Measurements from ENCODE around the gene OR6K3. TPM values are rescaled to one million over a fixed set of nuclear protein-coding genes. Genes with fewer than 3 reads are reported as not detected.
"Not testable (repeated sequence)": the region's sequence is repeated elsewhere in the genome, so short reads cannot be mapped to it uniquely, and the experiment has no call there.

Gene OR6K3, protein sequence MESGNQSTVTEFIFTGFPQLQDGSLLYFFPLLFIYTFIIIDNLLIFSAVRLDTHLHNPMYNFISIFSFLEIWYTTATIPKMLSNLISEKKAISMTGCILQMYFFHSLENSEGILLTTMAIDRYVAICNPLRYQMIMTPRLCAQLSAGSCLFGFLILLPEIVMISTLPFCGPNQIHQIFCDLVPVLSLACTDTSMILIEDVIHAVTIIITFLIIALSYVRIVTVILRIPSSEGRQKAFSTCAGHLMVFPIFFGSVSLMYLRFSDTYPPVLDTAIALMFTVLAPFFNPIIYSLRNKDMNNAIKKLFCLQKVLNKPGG
- total RNA-seq, result not detected

DNA sequence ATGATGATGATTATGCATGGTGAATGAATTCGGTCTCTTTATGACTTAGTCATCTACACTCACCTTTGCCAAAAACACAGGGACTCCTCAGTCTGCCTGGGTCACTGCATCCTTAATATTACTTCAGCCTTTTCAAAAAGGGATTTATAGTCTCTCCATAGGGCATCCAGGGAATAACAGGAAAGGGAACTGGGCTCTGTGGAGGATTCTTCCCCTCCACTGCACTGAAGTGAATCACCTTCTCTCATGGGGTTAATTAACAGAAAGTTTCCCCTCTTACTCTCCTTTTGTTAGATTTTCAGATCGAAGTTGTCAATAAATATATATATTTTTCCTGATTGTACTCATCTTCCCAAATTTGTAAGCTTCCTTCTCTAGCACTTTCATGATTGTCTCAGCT lies at the start of gene OR6K3:
Gene OR6K3 (minus strand): TSS at position 101 of the 400 bp plus-strand sequence. CDS start 2,605 bp downstream, outside the sequence.
- no peak for DNase-seq

DNA sequence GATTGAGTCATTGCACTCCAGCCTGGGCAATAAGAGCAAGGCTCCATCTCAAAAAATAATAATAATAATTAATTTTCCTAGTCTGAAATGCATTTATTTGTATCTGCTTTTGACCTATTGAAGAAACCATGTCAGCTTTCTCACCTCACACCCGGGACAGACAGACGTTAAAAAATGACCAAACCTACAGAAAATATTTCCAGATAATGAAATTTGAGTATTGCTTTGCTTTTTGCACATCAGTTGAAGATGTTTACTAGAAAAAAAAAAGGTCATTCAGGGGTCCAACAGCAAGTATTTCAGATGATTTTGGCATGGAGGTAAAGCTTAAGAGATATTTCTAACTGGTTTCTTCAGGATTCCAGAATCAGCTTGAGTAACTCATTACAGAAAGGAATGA lies 33.9 kb upstream of the OR6K3 start, which contains the start of gene OR6K6:
Gene OR6K6 (plus strand): TSS at position 301 of the 400 bp plus-strand sequence. CDS start 168 bp downstream, outside the sequence.
- no peak for DNase-seq

DNA sequence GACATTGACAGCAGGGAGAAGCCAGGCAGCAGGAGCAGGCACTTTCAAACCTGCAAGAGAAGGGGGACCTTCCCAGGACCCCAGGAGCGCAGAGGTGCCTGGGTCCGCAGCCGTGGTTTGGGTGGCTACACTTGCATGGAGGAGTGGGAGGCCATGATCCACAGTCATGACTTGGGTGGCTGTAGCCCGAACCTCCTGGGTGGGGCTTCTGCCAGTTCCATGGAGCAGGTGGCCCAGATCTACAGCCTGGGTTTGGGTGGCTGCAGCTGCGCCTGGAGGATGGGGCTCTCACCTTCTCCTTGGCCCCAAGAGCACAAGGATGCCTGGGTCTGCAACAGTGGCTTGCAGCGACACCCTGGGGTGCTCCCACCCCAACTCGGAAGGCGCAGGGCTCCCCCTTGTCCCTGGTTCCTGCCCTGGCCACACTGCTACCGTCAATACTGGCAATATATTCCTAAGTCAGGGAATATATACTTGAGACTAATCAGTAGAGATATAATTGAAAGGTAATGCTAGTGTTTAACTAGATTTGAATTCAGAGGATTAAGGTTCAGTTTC lies 31.7 kb upstream of the OR6K3 start:
- no peak for DNase-seq

DNA sequence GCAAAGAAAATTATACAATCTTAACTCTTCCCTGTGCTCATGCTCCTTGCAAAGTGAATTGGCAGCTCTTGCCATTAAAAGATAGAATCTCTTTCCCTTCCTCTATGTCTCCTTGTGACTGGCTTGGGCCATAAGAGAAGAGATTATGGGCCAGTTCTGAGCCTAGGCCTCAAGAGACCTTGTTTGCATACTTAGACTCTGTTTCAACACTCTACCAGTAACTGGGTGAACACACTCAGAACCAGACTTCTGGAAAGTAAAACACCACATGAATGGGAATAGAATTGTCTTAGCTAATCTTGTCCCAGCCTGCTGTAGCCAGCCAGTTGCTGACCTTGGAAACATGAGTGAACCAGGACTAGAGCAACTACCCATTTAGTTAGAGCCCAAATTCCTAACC lies 15.3 kb upstream of the OR6K3 start:
- no peak for DNase-seq

DNA sequence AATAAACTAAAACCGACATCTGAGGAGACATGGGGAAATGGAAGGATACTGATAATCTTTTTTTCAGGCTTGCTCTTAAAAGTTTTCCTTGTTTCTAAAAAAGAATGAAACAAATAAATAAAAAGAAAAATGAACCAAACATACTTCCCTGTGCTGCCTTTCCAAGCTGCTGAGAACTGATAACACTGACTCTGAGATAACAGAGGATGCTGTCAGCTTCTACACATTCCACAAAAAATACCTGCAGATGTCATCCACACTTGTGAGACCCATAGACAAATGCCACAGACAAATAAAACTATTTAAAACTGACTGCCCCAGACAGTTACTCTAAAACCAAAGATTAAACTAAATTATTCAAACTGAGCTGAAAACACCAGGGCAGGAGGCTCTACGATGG lies 12.0 kb upstream of the OR6K3 start:
- DNase-seq, result no peak

DNA sequence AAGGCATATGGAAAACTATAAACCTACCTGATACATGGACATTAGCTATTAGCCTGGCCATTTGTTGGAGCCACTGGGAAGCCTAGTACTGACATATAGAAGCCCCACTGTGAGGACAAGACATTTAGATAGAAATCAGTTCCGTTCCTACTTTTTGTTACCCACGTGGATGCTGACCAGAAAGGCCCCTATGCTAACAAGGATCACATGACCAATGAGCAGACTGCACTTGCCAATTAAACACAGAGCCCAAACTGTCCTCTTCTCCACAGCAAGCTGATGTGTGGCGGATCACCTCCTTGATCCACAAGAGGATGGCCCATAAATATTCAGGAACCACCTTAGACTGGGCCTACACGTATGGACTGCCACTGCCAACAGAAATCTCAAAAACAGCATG lies 11.2 kb upstream of the OR6K3 start:
- no peak for DNase-seq

DNA sequence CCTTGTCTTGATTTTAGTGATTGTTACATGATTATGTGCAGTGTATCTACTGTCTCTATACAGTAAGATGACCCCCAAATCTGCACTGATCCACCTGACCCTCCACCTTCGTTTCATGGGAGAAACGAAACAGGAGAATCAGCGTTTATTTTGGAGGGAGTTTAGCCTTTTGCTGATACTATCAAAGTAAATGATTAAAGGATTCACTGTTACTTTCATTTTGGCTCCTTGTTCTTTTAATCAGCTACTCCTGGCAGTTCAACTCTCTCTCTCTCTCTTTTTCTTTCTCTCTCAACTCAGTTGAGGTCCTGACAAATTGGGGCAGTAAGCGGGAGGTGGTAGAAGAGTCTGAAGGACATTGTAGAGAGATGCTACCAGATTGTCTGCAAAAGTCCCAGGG lies 9.9 kb upstream of the OR6K3 start:
- DNase-seq, result no peak

DNA sequence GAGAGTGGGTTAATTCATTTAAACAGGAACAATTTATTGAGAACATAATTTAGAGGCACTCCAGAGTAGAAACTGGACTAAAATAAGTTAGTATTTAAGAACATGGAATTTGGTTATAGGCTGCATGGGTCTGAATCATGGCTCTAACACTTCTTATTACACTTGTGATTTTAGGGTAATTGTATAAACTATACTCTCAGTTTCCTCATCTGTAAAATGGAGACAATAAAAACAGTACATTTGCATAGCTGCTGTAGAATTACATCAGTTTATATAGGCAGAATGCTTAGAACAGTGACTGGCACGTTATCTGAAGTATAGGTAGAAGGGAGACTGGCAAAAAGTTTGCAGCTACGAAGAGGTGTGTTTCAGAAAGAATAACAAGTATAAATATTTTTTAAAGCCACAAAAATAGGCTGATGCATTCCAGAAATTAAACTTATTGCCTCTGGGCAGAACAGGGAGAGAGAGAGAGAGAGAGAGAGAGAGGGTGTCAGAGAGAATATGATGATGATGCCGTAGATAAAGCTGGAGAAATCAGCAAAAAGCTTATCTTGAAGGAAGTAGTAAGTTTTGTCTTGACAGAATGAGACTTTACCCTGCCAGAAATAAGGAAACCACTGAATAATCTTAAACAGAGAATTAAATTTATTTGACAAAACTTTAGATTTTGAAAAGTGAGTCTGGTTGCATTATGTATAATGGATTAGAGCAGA lies 8.1 kb upstream of the OR6K3 start:
- DNase-seq, result no peak

DNA sequence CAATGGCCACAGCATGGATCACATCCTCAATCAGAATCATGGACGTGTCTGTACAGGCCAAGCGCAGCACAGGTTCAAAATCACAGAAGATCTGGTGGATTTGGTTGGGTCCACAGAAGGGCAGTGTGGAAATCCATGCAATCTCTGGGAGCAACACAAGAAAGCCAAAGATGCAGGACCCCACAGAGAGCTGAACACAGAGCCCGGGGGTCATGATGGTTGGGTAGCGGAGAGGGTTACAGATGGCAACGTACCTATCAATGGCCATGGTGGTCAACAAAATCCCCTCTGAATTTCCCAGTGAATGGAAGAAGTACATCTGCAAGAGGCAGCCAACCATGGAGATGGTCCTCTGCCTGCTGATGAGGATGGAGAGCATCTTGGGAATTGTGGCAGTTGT lies 3.9 kb upstream of the OR6K3 start:
- DNase-seq, result no peak

DNA sequence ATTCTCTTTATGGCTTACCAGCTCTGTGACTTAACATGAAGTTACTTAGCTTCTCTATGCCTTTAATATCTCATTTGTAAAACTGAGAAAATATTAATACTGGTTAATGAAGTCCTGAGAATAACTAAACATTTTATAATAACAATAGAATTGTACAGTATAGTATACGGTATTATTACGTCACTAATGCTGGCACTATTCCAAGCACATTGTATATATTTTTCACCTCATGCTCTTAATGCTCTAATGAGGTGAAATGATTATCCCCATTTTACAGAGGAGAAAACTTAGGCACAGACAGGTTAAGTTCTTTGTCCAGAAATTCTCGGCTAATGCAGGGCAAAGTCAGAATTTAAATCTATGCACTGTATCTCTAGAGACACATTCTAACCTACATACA lies 856 bp downstream of the OR6K3 start:
- DNase-seq, result no peak

DNA sequence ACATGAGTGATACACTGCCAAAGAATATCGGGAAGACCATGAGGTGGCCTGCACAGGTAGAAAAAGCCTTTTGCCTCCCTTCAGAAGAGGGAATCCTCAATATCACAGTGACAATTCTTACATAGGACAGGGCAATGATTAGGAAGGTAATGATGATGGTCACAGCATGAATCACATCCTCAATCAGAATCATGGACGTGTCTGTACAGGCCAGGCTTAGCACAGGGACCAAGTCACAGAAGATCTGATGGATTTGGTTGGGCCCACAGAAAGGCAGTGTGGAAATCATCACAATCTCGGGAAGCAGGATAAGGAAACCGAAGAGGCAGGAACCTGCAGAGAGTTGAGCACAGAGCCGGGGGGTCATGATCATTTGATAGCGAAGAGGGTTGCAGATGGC lies 3.2 kb downstream of the OR6K3 start:
- DNase-seq, result no peak

DNA sequence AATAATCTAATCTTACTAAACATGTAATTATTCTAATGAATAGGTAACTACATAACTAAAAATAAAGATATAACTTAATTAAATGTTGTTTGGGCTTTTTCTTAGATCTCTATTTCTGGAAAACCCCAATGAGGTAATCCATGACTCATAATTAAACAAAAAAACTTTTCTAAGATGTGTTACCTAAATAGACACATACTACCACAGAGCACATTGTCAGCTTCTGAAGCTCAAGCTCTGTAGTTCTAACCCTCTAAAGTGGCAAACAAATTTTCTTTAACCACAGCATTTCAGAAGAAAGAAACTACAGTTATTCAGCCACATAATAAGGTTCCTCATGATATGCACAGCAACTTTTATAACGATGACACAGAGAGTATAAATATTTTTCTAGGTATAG lies 4.2 kb downstream of the OR6K3 start:
- DNase-seq, result no peak

DNA sequence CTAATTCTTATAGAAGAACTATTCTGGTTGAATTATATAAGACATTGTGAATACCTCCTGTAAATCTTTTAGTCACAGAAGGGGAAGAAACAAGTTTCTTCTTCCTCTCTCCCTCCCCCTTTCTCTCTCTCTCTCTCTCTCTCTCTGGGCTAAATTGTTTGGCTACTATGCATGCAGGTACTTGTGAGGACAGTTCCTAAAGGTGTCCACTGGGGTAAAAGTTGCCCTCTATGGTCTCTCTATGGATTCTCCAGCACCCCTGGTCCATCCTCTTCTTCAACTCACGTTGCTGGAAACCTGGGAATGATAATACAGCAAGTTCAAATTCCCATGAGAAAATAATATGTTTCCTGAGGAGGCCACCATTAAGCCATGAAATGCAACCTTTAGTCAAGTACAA lies 5.8 kb downstream of the OR6K3 start:
- DNase-seq, result no peak

DNA sequence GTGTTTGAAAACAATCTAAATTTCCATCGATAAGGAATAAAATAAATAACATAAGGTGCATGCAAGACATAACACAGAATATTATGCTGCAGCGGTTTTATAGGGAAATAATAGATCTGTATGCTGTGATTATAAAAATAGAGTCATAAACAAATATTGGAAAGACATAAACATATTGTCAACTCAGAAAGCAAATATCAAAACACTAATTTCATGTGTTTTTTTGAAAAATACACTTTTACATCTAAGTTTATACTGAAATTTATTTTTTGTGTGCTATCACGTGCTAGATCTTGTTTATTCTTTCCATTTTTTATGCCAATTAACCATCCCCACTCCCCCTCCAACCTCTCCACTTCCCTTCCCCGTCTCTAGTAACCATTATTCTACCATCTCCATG lies 9.4 kb downstream of the OR6K3 start:
- no peak for DNase-seq

DNA sequence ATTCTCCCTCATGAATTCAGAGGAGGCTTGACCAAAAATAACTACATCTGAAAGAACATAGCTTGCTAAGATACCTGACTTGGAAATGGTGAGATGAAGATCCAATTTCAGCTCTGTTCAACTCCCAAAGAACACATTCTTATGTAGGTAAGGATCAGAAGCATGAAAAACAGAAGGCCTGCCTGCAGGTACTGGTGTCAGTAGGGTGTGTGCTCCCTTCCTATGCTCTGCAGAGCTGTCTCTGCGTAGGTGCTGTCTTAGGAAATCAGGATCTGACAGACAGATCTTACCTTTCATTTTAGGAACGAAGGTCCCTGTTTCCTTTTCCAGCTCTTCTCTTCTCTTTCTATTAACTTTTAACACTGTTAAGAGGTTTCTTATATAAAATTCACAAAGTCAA lies 14.4 kb downstream of the OR6K3 start:
- DNase-seq, result no peak

DNA sequence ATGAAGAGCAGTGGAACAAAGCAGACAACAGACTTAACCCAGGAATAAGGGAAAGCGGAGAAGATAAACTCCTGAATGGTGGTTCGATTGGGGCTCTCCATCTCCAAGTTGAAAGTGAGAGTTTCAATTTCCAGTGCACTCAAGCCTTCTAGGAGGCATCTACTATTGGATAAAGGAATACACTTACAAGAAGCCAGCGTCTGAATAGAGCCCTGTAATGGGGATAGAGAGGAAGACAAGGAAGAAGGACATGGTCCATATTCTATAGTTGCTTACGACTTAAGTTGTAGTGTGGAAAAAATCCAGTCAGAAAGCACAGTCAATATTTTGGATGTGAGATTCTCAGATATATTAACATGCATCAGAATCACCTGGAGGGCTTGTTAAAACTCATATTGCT lies 20.0 kb downstream of the OR6K3 start, which contains the start of gene OR6K2:
Gene OR6K2 (minus strand): TSS at position 101 of the 400 bp plus-strand sequence. CDS start 0 bp downstream, at position 101.
- no peak for DNase-seq

DNA sequence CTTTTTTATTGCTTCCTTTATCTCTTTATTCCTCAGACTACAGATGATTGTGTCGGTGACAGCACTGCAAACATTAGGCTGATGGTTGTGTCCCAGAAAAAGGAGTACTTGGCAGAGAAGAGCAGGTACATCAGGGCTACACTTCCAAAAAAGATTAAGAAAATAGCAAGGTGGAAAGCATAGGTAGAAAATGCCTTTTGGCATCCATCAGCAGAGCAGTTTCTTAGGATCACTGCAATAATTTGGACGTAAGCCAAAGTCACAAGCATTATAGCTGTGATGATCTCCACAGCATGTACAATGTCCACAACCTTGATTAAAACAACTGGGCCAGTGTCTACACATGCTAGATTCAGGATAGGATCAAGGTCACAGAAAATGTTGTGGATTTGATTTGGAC lies 25.9 kb downstream of the OR6K3 start:
- no peak for DNase-seq

DNA sequence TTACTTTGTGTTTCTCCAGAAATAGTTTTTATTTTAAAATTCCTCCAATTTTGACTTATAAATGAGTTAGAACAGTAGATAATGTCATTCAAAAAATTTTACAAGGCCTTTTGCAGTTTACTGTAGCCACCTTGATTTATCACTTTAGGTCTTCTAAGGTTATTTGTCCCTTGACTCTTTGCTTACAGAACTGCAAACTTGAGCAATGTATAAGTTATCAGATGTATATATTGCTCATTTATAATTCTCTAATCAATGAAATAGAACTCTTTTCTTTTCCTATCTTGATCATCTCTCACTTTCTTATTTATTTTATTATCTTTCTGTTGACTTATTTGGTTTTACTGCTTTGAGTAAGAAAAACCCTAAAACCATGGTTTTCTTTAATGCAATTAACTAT lies 28.2 kb downstream of the OR6K3 start:
- DNase-seq, result no peak

DNA sequence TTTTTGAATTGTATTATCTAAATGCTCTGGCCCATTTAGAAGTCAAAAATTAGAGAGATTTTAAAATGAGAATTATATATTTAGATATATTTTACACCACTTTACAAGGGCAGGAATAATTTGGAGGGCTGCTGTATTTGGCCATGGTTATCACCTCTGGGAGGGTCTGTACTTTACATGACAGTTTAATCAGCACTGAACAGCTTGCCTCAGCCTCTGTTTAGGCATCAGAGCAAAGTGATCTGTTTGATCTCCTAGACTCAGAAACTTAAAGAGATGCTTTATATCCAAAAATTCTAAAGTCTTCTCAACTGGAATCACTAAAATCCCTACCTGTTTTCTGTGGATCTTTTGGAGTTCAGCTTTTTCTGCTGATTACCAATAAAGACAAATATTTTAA lies 28.6 kb downstream of the OR6K3 start:
- no peak for DNase-seq

DNA sequence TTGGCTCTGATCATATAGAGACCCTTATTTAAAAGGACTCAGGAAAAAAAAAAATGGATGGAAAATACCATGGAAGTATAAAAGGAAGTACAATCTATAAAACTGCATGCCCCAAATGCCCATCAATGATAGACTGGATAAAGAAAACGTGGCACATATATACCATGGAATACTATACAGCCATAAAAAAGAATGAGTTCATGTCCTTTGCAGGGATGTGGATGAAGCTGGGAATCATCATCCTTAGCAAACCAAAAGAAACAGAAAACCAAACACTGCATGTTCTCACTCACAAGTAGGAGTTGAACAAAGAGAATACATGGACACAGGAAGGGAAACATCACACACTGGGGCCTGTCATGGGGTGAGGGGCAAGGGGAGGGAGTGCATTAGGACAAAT lies 29.4 kb downstream of the OR6K3 start:
- not testable (repeated sequence) for DNase-seq

DNA sequence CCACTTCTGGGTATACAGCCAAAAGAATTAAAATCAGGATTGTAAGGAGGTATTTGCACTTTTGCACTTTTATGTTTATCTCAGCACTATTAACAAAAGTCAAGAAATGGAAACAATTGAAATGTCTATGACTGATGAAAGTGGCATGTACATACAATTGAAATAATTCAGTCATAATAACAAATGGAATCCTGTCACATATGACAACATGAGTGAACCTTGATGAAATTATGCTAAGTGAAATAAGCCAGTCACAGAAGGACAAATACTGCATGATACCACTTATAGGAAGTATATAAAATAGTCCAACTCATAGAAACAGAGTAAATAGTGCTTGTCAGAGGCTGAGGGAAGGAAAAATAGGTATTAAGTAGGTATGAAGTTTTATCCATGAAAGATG lies 30.6 kb downstream of the OR6K3 start:
- DNase-seq, result no peak

DNA sequence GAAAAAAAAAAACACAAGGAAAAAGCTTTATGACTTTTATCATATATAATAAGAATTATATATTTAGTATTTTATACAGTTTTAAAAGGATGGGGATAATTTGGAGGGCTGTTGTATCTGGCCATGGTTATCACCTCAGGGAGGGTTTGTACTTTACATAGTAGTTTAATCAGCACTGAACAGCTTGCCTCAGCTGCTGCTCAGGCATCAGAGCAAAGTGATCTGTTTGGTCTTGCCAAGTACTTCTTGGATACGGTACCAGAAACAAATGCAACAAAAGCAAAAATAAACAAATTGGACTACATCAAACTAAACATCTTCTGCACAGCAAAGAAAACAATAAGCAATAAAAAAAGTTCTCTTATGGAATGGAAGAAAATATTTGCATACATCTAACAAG lies 31.4 kb downstream of the OR6K3 start:
- no peak for DNase-seq

DNA sequence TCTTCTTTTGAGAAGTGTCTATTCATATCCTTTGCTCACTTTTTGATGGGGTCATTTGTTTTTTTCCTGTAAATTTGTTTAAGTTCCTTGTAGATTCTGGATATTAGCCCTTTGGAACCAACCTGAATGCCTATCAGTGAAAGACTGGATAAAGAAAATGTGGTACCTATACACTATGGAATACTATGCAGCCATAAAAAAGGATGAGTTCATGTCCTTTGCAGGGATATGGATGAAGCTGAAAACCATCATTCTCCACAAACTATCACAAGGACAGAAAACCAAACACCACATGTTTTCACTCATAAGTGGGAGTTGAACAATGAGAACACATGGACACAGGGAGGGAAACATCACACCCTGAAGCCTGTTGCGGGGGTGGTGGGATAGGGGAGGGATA lies 32.2 kb downstream of the OR6K3 start:
- DNase-seq, result not testable (repeated sequence)

DNA sequence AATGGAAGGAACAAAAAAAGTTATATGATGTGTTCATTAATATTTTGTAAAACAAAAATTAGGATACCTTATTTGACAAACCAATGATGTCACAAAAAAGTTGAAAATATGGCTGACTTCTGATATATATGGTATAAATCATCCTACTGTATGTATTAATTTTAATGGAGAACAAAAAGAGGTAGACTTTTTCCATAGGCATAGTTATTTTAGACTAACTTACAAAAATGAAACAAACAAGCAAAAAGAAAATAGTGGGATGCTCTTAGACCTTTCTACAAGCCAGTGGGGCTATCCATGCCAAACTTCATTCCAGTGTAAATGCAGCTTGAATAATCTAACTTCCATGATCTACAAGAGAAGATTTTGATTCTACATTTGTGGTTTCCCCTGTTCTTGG lies 33.5 kb downstream of the OR6K3 start:
- DNase-seq, result no peak

Measured in effector CD4-positive, alpha-beta T cell (primary cell).